HepG2 (cell line): ENCODE data around the gene HSPA1L. TPM values are rescaled to one million over a fixed set of nuclear protein-coding genes. Genes with fewer than 3 reads are reported as not detected.

Source experiments
- AKAP8 ChIP-seq: sonication (generic); formaldehyde crosslinking; IDR thresholded peaks from 2 replicates; pipeline ENCODE4 v1.5.1; 2020; ENCODE audit warnings: mild to moderate bottlenecking, missing genetic modification reagents
- ARNT ChIP-seq: fragments of 450-650 bp; IDR thresholded peaks from 2 replicates; pipeline ENCODE4 v1.6.1; 2017
- GABPA ChIP-seq, 2 experiments: IDR thresholded peaks; 2 replicates each; pipeline ENCODE4 v1.6.1; 2011 to 2016; ENCODE audit warnings: low read depth in 2 of 2, low read length in 1 of 2, missing biosample characterization in 1 of 2, missing genetic modification characterization in 1 of 2
- GATAD2A ChIP-seq: IDR thresholded peaks from 2 replicates; pipeline ENCODE4 v1.6.1; 2016
- HOXD1 ChIP-seq: sonication (generic); formaldehyde crosslinking; IDR thresholded peaks from 2 replicates; pipeline ENCODE4 v1.5.0; 2020; ENCODE audit warnings: missing genetic modification reagents
- IKZF5 ChIP-seq: IDR thresholded peaks from 2 replicates; pipeline ENCODE4 v1.6.1; 2018; ENCODE audit warnings: missing genetic modification reagents, mild to moderate bottlenecking, missing compliant biosample characterization
- PITX1 ChIP-seq: sonication (generic); formaldehyde crosslinking; IDR thresholded peaks from 2 replicates; pipeline ENCODE4 v1.5.1; 2020; ENCODE audit warnings: mild to moderate bottlenecking, missing genetic modification reagents
- PREB ChIP-seq: sonication (generic); formaldehyde crosslinking; IDR thresholded peaks from 2 replicates; pipeline ENCODE4 v1.4.0; 2020; ENCODE audit warnings: missing genetic modification reagents
- SKIL ChIP-seq: sonication (generic); formaldehyde crosslinking; IDR thresholded peaks from 2 replicates; pipeline ENCODE4 v1.8.0; 2022; ENCODE audit warnings: missing genetic modification reagents, mild to moderate bottlenecking, moderate library complexity, borderline replicate concordance
- SNAPC2 ChIP-seq: sonication (generic); formaldehyde crosslinking; IDR thresholded peaks from 2 replicates; pipeline ENCODE4 v1.8.1; 2022; ENCODE audit warnings: mild to moderate bottlenecking, missing genetic modification reagents
- SOX13 ChIP-seq, 3 experiments: fragments of 450-650 bp in 1 of 3; sonication (generic) in 1 of 3; formaldehyde crosslinking in 1 of 3; IDR thresholded peaks in 2 of 3; conservative IDR thresholded peaks in 1 of 3; 2 replicates each; pipeline versions ENCODE4 v1.5.0 to v1.6.1; 2016 to 2020; ENCODE audit warnings: antibody characterized with exemption in 1 of 3, mild to moderate bottlenecking in 1 of 3, missing compliant biosample characterization in 1 of 3, missing genetic modification reagents in 1 of 3, moderate library complexity in 1 of 3
- SPEN ChIP-seq: sonication (generic); formaldehyde crosslinking; IDR thresholded peaks from 2 replicates; pipeline ENCODE4 v1.5.1; 2020; ENCODE audit warnings: low read depth, mild to moderate bottlenecking, missing genetic modification reagents
- YEATS4 ChIP-seq: sonication (generic); formaldehyde crosslinking; IDR thresholded peaks from 2 replicates; pipeline ENCODE4 v1.4.0; 2020; ENCODE audit warnings: missing genetic modification reagents, borderline replicate concordance
- ZBTB21 ChIP-seq: sonication (generic); formaldehyde crosslinking; IDR thresholded peaks from 2 replicates; pipeline ENCODE4 v1.4.0; 2020; ENCODE audit warnings: missing genetic modification reagents
- ZBTB4 ChIP-seq: sonication (generic); formaldehyde crosslinking; IDR thresholded peaks from 2 replicates; pipeline ENCODE4 v1.4.0; 2020; ENCODE audit warnings: missing genetic modification reagents, mild to moderate bottlenecking, borderline replicate concordance
- ZKSCAN8 ChIP-seq: IDR thresholded peaks from 2 replicates; pipeline ENCODE4 v1.6.1; 2016; ENCODE audit warnings: borderline replicate concordance, missing genetic modification reagents, missing compliant biosample characterization
- ZMAT3 ChIP-seq: sonication (generic); formaldehyde crosslinking; conservative IDR thresholded peaks from 2 replicates; pipeline ENCODE4 v1.7.0; 2021; ENCODE audit warnings: missing genetic modification reagents
- ZNF501 ChIP-seq: sonication (generic); formaldehyde crosslinking; IDR thresholded peaks from 2 replicates; pipeline ENCODE4 v1.5.1; 2020; ENCODE audit warnings: mild to moderate bottlenecking, moderate library complexity, missing genetic modification reagents
- ZNF547 ChIP-seq: sonication (generic); formaldehyde crosslinking; IDR thresholded peaks from 2 replicates; pipeline ENCODE4 v1.5.1; 2020; ENCODE audit warnings: mild to moderate bottlenecking, missing genetic modification reagents
- ZNF737 ChIP-seq: sonication (generic); formaldehyde crosslinking; IDR thresholded peaks from 2 replicates; pipeline ENCODE4 v1.5.0; 2020; ENCODE audit warnings: missing genetic modification reagents, mild to moderate bottlenecking, borderline replicate concordance
- polyA plus RNA-seq, 8 experiments: library from polyadenylated mRNA; depleted of rRNA in 3 of 8; stranded (reverse) in 7 of 8; unstranded in 1 of 8; fragments of >200 nt; fragmentation: Illumina TruSeq in 4 of 8; extraction: Trizol in 4 of 8; gene quantifications; 2 replicates each; pipeline versions ENCODE4 v1.2.1 to v1.2.3, GENCODE V29; 2011 to 2016; ENCODE audit warnings: low read depth in 4 of 8, missing spikeins in 1 of 8, mixed read lengths in 1 of 8; ENCODE audit not compliant: insufficient read depth in 1 of 8
- total RNA-seq, 5 experiments: library from RNA; depleted of rRNA; stranded (reverse); fragments of >200 nt; fragmentation: Illumina TruSeq; extraction: Trizol; gene quantifications; 2 replicates each; pipeline ENCODE4 v1.2.3, GENCODE V29; 2016; ENCODE audit warnings: low read depth in 1 of 5

The HSPA1L gene
- total and polyA plus RNA-seq, 2 of the 13 experiments (the other 11 are each of a cell fraction or from before 2014, with no cell fraction given) = 0.55 to 1.0 TPM

GRCh38 chr6:31765910-31766794, 48.9 kb downstream of the HSPA1L start (continued):
- peak; percentile 87 for TF ChIP-seq ZNF547
- no peak for TF ChIP-seq ZMAT3 (CRISPR knock-in tag)
- no peak for TF ChIP-seq AKAP8 (CRISPR knock-in tag)
- peak; percentile 90 for TF ChIP-seq ZNF501 (CRISPR knock-in tag)
- TF ChIP-seq HOXD1 (CRISPR knock-in tag) = 0 out of 2 replicates have a peak, but pooled peaks have one; percentile 48
- TF ChIP-seq SKIL (CRISPR knock-in tag) = no peak
- no peak for TF ChIP-seq ARNT
- TF ChIP-seq IKZF5 (CRISPR knock-in tag) = peak; percentile 45; the same call in 1 of the 2 replicates
- no peak for TF ChIP-seq GABPA (IDR thresholded peaks at IDR 0.05; ENCODE audit: low read depth, low read length)
- TF ChIP-seq GABPA (CRISPR knock-in tag; IDR thresholded peaks at IDR 0.05; ENCODE audit: low read depth) = no peak
- TF ChIP-seq GATAD2A = peak; percentile 54; the same call in 1 of the 2 replicates
- TF ChIP-seq SPEN = no peak
- TF ChIP-seq SOX13 (IDR thresholded peaks at IDR 0.05) = no peak
- peak in 1 of 2 experiments; percentile 25; a peak in 1 of 4 replicates for TF ChIP-seq SOX13 (CRISPR knock-in tag; conservative IDR thresholded peaks at IDR 0.05 in 1 of 2, IDR thresholded peaks at IDR 0.05 in 1 of 2)
- TF ChIP-seq ZNF737 (CRISPR knock-in tag) = no peak
- TF ChIP-seq PITX1 (CRISPR knock-in tag) = peak; percentile 44; the same call in 1 of the 2 replicates
- peak; percentile 52; the same call in 1 of the 2 replicates for TF ChIP-seq YEATS4 (CRISPR knock-in tag)
- no peak for TF ChIP-seq PREB (CRISPR knock-in tag)
- no peak for TF ChIP-seq ZBTB4 (CRISPR knock-in tag)
- no peak for TF ChIP-seq ZBTB21 (CRISPR knock-in tag)
- no peak for TF ChIP-seq SNAPC2 (CRISPR knock-in tag)
- TF ChIP-seq ZKSCAN8 (CRISPR knock-in tag) = no peak
